ENCODE data around the gene USF1. TPM values are rescaled to one million over a fixed set of nuclear protein-coding genes. Genes with fewer than 3 reads are reported as not detected.
A peak's percentile ranks its signal among the peaks of the same experiment; 100 is the strongest.
"Not testable (repeated sequence)": the region's sequence is repeated elsewhere in the genome, so short reads cannot be mapped to it uniquely, and the experiment has no call there.

The USF1 gene
- total and polyA plus RNA-seq, 2 experiments from 2014 or later = 11.9 to 85.1 TPM

- no peak for DNase-seq (ENCODE audit: low spot score)
- Histone ChIP-seq H3K27ac (peak overlapping the region; percentile 99), H4K20me1 (ENCODE audit: insufficient read depth, poor library complexity, severe bottlenecking) (peaks cover 7% of the 10 kb centered on the region), H3K27me3 (no peaks in the 10 kb centered on the region), H3K4me1 (ENCODE audit: insufficient read depth) (peaks cover 19% of the 10 kb centered on the region), H3K9me3 (ENCODE audit: low read depth) (no peaks in the 10 kb centered on the region), H3K4me3 (peak overlapping the region; percentile 64), H2AFZ (no peak overlapping the region), H3K4me2 (peak overlapping the region; percentile 76), H3K79me2 (peaks cover 50% of the 10 kb centered on the region), H3K36me3 (replicated peaks; ENCODE audit: insufficient read depth, low read depth) (no peaks in the 10 kb centered on the region), H3K9me2 (replicated peaks; ENCODE audit: insufficient read depth) (no peaks in the 10 kb centered on the region)
- TF ChIP-seq EZH2phosphoT487 (IDR thresholded peaks at IDR 0.05; ENCODE audit: low read depth, severe bottlenecking, unreplicated experiment) (no peak), CTCF (IDR thresholded peaks at IDR 0.05; ENCODE audit: poor library complexity) (no peak), EZH2 (IDR thresholded peaks at IDR 0.05; ENCODE audit: borderline replicate concordance) (no peak)
- WGBS (ENCODE audit: low lambda C conversion rate, missing lambda C conversion rate) = 11% methylated on average over 10 of the region's 10 CpGs
Measured at GRCh38 chr1:161019751-161020495, 25.9 kb downstream of the USF1 start.

- peak overlapping the region; percentile 99 for H3K27ac ChIP-seq
- DNase-seq (ENCODE audit: low spot score); H4K20me1 ChIP-seq (ENCODE audit: insufficient read depth, poor library complexity, severe bottlenecking); H2AFZ ChIP-seq; H3K36me3 ChIP-seq (replicated peaks; ENCODE audit: insufficient read depth, low read depth); H3K9me3 ChIP-seq (ENCODE audit: low read depth); H3K27me3 ChIP-seq; H3K9me2 ChIP-seq (replicated peaks; ENCODE audit: insufficient read depth): not testable (repeated sequence)
- WGBS (ENCODE audit: low lambda C conversion rate, missing lambda C conversion rate) = 74% methylated on average over 14 of the region's 15 CpGs
- H3K79me2 ChIP-seq = peaks cover 55% of the 10 kb centered on the region
- H3K4me3 ChIP-seq = peak overlapping the region; percentile 64
- peak overlapping the region; percentile 76 for H3K4me2 ChIP-seq
- H3K4me1 ChIP-seq (ENCODE audit: insufficient read depth) = peaks cover 26% of the 10 kb centered on the region
Measured at GRCh38 chr1:161019111-161019660, 26.6 kb downstream of the USF1 start.

GRCh38 chr1:161018631-161018930, 27.2 kb downstream of the USF1 start:
- H3K9me2 ChIP-seq (replicated peaks; ENCODE audit: insufficient read depth) = no peaks in the 10 kb centered on the region
- 75% methylated on average over 1 of the region's 1 CpG for WGBS (ENCODE audit: low lambda C conversion rate, missing lambda C conversion rate)
- peaks cover 55% of the 10 kb centered on the region for H3K79me2 ChIP-seq

More at GRCh38 chr1:161018631-161018930, 27.2 kb downstream of the USF1 start:
- no peak for DNase-seq (ENCODE audit: low spot score)
- H2AFZ ChIP-seq = no peak overlapping the region
- no peaks in the 10 kb centered on the region for H3K9me3 ChIP-seq (ENCODE audit: low read depth)
- TF ChIP-seq CTCF (IDR thresholded peaks at IDR 0.05; ENCODE audit: poor library complexity) = no peak
- TF ChIP-seq EZH2phosphoT487 (IDR thresholded peaks at IDR 0.05; ENCODE audit: low read depth, severe bottlenecking, unreplicated experiment) = no peak
- no peak for TF ChIP-seq EZH2 (IDR thresholded peaks at IDR 0.05; ENCODE audit: borderline replicate concordance)
- peak overlapping the region; percentile 64 for H3K4me3 ChIP-seq
- peaks cover 29% of the 10 kb centered on the region for H3K4me1 ChIP-seq (ENCODE audit: insufficient read depth)
- H3K4me2 ChIP-seq = peak overlapping the region; percentile 76
- peaks cover 7% of the 10 kb centered on the region for H4K20me1 ChIP-seq (ENCODE audit: insufficient read depth, poor library complexity, severe bottlenecking)
- H3K36me3 ChIP-seq (replicated peaks; ENCODE audit: insufficient read depth, low read depth) = no peaks in the 10 kb centered on the region
- peak overlapping the region; percentile 99 for H3K27ac ChIP-seq
- H3K27me3 ChIP-seq = no peaks in the 10 kb centered on the region

Measured in hepatocyte (in vitro differentiated cells).